SH-SY5Y (cell line): ENCODE measurements around the gene CENPF.

ENCODE experiments used
- GATA2 ChIP-seq: IDR thresholded peaks from 2 replicates; pipeline ENCODE4 v1.6.1; 2011; ENCODE audit warnings: mild to moderate bottlenecking, low read depth, low read length
- GATA3 ChIP-seq: IDR thresholded peaks from 2 replicates; pipeline ENCODE4 v1.6.1; 2011; ENCODE audit warnings: low read depth, mild to moderate bottlenecking, low read length, moderate library complexity

Gene CENPF, protein sequence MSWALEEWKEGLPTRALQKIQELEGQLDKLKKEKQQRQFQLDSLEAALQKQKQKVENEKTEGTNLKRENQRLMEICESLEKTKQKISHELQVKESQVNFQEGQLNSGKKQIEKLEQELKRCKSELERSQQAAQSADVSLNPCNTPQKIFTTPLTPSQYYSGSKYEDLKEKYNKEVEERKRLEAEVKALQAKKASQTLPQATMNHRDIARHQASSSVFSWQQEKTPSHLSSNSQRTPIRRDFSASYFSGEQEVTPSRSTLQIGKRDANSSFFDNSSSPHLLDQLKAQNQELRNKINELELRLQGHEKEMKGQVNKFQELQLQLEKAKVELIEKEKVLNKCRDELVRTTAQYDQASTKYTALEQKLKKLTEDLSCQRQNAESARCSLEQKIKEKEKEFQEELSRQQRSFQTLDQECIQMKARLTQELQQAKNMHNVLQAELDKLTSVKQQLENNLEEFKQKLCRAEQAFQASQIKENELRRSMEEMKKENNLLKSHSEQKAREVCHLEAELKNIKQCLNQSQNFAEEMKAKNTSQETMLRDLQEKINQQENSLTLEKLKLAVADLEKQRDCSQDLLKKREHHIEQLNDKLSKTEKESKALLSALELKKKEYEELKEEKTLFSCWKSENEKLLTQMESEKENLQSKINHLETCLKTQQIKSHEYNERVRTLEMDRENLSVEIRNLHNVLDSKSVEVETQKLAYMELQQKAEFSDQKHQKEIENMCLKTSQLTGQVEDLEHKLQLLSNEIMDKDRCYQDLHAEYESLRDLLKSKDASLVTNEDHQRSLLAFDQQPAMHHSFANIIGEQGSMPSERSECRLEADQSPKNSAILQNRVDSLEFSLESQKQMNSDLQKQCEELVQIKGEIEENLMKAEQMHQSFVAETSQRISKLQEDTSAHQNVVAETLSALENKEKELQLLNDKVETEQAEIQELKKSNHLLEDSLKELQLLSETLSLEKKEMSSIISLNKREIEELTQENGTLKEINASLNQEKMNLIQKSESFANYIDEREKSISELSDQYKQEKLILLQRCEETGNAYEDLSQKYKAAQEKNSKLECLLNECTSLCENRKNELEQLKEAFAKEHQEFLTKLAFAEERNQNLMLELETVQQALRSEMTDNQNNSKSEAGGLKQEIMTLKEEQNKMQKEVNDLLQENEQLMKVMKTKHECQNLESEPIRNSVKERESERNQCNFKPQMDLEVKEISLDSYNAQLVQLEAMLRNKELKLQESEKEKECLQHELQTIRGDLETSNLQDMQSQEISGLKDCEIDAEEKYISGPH (N-terminal part only)

DNA sequence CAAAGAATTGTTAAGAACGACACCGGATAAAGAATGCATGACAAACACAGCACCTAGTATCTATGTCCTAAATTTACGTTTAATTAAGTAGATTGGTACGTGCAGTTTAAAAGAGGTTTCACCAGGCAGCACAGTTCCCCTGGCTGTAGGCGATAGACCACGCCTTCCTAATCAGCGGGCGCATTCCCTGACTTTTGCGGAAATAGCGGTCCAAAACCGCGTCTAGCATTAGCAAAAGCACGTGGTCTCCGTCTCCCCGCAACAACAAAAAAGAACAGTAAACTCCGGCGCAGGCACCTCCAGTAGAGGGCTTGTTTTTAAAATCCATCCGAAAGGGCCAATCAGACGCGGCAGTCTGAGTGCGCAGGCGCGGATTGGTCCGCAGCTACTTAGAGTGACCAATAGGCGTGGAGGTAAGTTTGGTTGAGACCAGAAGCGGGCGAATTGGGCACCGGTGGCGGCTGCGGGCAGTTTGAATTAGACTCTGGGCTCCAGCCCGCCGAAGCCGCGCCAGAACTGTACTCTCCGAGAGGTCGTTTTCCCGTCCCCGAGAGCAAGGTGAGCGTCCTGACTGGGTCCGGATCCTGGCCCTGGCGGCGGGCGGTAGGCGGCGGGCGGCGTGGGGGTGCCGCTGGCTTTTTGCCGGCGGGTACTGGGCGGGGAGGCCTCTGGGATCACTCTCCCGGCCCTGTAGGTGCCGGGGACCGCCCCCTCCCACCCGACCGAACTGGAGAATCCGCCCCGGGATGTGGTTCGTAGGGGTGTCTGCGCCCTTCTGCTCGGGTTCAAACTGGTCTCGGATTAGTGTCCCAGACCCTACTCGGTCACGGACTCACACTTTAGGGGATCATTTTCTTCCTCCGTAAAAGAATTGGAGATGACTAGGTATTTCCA lies at the start of gene CENPF:
Gene CENPF (plus strand): TSS at position 432 of the 894 bp plus-strand sequence. CDS start 10,560 bp downstream, outside the sequence.
- TF ChIP-seq GATA2 (no peak), GATA3 (no peak)

DNA sequence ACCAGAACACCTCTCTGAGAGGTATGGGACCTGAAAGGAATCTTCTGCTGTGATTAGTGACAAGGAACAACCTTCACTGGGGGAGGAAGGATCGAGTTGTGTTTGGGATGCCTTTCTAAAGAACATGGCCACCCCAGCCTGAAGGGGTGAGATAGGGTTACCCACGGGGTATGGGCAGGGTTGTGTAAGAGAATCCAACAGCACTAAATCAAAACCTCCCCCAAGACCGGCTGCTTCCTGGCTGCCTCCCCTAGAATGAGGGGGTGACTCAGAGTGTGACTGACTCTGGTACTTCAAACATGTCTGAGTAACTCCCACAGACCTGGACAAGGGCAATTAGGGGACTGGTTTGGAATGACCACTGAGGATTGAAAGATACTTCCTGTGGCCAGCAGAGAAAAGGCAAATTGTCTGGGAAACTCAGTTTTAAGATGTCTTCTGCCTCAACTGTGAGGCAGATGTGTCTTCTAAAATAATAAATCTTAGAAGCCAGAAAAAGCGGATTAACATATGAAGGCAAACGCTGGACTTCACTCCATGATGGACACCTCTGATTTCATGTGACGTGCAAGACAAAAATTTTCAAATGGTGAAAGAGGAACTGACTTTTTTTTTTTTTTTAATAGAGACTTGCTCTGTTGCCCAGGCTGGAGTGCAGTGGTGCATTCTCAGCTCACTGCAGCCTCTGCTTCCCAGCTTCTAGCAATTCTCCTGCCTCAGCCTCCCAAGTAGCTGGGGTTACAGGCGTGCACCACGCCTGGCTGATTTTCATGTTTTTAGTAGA lies 44.9 kb upstream of the CENPF start:
- no peak for TF ChIP-seq GATA3
- TF ChIP-seq GATA2, result no peak

DNA sequence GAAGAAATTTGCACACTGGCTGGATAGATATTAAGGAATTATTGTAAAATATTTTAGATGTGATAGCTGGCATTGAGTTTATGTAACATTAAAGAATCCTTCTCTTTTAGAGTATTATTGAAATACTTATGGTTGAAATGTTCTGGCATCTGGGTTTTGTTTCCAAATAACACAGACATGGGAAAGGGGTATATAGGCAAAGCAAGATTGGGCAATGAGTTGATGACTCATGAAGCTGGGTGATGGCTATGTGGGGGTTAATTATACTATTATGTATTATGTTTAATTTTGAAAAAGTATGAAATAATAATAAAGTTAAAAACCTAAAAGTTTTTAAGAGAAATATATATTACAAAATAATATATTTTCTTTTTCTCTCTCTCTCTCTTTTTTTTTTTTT lies 39.1 kb upstream of the CENPF start:
- no peak for TF ChIP-seq GATA2

DNA sequence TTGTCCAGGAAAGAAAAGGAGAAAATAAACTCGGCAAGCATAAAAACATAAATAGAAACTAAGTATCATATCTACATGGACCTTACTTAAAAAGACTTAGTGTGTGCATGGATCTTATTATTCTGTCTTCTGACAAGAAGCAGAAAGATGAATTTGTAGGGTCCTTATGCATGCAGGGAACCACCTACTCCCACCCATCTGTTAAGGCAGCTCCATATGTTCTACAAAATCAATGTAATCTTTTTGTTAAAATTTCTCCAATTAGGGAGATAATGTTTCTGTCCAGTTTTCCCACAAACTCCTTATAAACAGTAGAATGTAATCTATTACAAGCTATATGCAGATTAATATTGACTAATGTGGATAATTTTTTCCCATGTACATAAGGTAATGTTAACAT lies 37.7 kb upstream of the CENPF start:
- TF ChIP-seq GATA3, result no peak
- TF ChIP-seq GATA2, result no peak

DNA sequence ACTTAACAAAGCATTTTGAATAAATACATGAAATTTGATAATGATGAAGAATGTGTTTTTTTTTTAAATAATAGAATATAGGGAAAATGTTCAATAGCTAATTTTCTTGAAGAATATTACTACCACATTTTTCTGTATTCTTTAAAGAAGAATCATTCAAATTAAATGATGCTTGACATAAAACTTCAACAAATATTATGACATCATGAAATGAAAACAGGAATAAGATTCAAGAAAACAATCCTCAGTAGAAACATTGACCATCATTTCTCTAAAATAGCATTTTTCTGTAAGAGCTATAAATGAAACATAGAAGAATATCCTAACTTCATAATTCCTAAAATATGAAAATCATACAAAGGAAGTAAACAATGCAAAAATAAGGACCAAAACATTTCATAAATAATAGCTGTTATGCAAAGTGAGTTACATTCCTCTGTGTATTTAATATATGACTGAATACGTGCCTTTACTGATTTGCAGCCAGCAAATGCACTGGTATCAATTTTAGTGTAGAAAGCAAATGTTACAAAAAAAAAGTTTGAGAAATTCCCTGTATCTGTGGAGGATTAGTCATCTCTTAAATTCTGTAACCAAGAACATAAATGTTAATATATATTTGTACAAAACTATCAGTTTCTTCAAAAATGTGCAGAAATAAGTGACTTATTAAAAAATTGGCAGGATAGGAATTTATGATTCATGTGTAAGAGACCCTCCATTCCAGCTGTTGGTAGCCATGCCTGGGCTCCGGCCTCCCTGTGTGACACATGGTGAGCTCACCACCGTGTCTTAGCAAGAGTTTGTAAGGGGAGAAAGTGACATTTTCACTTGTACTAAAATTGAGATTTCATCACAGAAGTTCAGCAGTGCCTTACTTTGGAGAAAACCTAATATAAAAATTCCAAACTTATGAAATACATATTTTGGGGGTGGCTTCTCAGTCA lies 36.6 kb upstream of the CENPF start:
- TF ChIP-seq GATA2, result no peak

DNA sequence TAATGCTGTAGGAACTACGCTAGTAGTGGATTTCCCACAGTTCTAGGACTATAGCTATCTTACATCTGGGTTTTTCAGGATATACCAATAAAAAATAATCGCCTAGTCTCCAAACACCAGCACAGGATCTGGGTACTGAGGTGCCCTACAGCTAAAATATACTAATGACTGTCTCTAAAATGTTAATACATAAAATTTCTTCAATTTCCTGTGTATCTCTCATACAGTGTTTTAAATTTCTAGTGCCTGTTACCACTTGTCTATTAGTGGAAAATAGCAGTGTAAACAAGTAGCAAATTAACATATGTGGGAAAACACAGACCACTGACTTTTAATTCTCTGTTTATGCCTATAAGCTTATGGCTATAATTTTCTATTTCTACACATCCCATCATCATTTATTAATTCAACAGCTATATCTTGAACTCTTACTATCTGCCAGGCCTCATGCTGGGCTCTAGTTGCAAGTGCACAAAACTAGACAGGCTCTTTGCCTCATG lies 35.5 kb upstream of the CENPF start:
- no peak for TF ChIP-seq GATA2
- TF ChIP-seq GATA3, result no peak

DNA sequence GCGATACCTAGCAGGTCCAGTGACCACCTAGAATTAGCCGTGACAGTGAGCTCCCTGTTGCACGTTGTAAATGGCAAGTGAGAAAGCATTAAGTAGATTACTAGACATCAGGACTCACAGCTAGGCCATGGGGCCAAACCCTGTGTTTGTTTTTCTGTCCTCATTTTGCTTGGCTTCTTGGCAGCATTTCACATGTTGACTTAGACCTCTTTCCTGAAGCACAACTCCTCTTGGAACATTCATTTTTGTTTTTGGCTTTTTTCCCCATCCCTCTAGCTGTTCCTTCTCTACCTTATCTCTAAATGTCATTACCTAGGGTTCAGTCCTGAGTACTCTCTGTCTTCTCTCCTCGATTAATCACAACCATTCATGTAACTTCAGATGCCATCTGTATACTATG lies 34.7 kb upstream of the CENPF start:
- TF ChIP-seq GATA2 (no peak), GATA3 (no peak)

DNA sequence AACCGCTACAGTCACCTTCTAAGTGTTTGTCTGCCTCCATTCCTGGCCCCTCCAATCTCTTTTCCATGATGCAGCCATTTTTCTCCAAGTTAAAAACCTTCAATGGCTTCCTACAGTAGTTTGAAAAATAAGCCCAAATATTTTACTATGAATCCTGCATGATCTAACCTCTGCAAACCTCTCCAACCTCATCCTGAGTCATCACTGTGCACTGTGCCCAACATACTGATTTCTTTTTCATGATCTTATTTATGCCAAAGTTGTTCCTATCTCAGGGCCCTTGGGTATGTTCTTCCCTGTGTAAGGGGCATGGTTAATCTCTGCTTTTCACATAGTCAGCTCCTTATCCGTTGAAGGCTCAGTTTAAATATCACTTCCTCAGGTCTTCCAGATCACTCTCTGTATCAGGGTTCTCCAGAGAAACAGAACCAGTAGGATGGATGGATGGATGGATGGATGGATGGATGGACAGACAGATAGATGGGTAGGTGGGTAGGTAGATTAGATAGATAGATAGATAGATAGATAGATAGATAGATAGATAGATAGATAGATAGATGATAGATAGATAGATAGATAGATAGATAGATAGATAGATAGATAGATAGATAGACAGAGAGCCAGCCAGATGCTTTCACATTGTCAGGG lies 33.5 kb upstream of the CENPF start:
- TF ChIP-seq GATA2 (no peak), GATA3 (no peak)

DNA sequence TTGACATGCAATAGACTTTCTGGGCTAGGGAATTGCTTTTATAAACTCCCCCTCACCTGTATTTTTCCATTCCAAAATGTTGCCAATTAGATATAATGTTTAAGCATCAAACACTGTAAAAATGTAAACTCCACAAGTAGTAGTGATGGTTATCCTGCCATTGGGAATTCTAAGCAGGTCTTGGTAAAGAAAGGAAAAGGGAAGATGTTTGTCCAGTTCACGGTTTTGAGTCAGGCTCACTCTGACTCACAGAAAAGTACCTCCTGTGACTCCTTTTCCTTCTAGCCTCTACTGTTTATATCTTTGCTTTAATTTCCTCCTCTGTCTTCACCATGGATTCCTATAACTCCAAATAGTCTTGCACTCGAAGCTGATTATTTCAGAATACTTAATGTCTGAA lies 32.6 kb upstream of the CENPF start:
- no peak for TF ChIP-seq GATA2
- TF ChIP-seq GATA3, result no peak

DNA sequence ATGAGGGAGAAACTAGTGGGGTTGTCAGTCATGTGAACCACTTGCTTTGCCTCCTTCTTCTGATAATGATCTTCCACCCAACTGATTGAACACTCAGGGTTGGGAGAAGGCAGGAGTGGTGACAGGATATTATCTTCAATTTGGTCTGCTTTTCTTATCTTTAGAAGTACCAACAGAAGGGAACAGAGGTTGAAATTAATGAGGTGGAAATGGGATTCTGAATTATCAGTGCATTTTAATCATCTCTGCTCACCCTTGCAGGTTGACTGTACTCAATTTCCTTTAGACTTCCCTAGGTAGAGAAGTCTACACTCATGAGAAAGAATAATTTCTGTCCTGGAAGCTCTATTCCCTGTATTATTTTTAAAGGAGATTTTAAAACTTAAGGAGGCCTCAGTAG lies 31.7 kb upstream of the CENPF start:
- TF ChIP-seq GATA3 (0 out of 2 replicates have a peak, but pooled peaks have one; percentile 16), GATA2 (peak; percentile 29; the same call in 1 of the 2 replicates)
